ENCODE data around the gene KIAA1614.
A peak's percentile ranks its signal among the peaks of the same experiment; 100 is the strongest.

Gene KIAA1614

GRCh38 chr1:180912801-180913565 is at the start of gene KIAA1614:
TSS of gene KIAA1614 (plus strand) at chr1:180912897. CDS start at chr1:180913244, 347 bp downstream.
- peak; percentile 75 for DNase-seq (ENCODE audit: low read depth)

DNA sequence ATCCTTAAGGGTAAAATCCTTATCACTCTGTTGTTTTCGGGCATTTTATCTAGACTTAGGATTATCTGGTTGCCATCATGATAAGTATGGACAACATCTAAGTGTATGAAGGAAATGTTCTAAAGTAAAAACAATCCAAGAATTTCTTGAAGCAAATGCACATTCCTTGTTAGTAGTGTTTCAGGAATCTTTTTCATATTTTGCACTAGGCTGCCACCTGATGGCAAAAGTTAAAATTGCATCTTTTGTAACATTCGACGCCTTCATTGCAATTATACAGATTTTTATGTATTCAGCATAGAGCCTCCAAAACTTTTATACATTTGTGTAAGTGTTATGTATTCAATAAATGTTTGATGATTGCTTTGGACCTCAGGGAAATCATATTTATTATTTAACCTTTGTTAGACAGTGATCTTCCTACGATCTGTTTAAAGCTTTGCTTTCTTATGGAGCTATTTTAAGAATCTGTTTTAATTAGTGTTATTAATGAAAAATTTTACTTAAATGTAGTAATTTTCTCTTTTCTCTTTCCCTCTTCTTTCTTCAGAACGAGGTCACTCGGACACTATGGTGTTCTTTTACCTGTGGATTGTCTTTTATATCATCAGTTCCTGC is 49.4 kb upstream of the KIAA1614 start:
- DNase-seq (ENCODE audit: low read depth) = peak; percentile 32

- DNase-seq (ENCODE audit: low read depth) = peak; percentile 54
Observed at GRCh38 chr1:180881806-180882509, 30.7 kb upstream of the KIAA1614 start.

DNA sequence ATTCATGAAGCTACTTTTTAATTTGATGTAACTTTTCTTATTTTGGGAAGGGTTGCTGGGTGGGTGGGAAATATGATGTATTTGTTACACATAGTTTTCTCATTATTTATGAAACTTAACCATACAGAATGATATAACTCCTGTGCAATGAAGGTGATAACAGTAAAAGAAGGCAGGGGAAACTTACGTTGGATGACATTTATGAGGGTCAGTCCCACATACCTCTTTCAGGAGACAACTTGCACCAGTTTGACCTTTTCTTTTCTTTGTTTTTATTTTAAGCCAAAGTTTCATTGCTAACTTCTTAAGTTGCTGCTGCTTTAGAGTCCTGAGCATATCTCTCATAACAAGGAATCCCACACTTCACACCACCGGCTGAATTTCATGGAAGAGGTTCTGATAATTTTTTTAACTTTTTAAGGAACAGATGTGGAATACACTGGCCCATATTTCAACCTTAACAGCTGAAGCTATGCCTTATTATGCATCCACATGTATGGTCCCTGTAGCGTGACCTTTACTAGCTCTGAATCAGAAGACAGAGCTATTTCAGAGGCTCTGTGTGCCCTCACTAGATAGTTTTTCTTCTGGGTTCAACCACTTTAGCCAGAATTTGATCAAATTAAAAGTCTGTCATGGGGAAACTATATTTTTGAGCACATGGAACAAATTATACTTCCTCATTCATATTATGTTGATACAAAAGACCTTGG is 28.0 kb upstream of the KIAA1614 start:
- no peak for DNase-seq (ENCODE audit: low read depth)

- DNase-seq (ENCODE audit: low read depth) = no peak
Observed at GRCh38 chr1:180886338-180886737, 26.4 kb upstream of the KIAA1614 start.

DNA sequence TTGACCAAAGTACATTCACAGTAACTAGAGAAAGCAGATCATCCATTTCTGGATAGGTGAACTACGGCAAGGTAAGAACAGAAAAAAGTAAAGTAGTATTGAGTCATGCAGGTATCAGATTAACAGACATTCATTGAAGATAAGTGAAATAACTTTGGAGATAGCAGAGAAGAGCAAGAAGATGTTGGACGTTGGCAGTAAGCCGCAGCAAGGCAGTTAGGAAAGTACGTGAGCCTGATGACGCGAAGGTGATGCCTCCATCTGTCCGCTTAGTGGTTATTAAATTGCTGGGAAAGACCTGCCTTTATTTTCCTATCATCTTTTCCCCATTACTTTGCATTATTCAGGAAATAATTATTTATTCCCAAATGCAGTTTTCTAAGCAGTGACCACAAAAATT is 24.9 kb upstream of the KIAA1614 start:
- DNase-seq (ENCODE audit: low read depth) = no peak

DNA sequence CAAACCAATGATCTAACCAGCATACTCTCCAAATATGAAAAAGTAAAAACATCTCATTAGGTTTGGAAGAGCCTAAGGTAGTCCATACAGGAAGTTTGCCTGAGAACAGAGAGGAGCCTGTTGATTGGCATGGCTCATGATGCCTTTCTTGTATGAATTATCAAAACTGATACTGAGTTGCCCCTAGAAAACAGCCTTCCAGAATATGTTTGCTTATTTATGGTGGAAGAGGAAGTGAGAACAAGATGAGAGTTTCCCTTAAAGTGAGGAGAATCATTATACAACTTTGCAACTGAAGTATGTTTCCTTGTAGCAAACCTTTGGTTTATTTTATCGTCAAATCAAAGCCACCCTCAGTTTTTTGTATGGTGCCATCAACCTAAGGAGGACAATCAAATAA is 23.8 kb upstream of the KIAA1614 start:
- no peak for DNase-seq (ENCODE audit: low read depth)

GRCh38 chr1:180889325-180889724 is 23.4 kb upstream of the KIAA1614 start:
- no peak for DNase-seq (ENCODE audit: low read depth)

DNA sequence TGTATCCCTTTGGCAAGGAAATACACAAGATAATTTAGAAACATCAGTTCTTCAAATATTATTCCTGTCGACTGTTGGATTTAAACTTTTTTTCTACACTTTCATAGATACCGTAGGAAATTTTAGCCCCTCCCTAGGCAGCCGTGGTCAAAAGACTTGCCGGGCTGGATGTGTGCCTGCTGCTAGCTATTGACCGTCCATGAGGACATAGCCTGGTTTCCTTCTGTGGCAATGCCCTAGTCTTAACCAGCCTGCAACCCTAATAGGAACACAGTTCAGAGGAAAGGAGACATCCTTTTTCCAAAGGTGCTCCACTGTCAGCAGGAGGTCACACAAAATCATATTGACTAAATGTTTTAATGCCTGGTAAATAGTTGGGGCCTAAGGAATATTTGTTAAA is 20.4 kb upstream of the KIAA1614 start:
- no peak for DNase-seq (ENCODE audit: low read depth)

GRCh38 chr1:180892675-180893074 is 20.0 kb upstream of the KIAA1614 start:
- DNase-seq (ENCODE audit: low read depth) = no peak

DNA sequence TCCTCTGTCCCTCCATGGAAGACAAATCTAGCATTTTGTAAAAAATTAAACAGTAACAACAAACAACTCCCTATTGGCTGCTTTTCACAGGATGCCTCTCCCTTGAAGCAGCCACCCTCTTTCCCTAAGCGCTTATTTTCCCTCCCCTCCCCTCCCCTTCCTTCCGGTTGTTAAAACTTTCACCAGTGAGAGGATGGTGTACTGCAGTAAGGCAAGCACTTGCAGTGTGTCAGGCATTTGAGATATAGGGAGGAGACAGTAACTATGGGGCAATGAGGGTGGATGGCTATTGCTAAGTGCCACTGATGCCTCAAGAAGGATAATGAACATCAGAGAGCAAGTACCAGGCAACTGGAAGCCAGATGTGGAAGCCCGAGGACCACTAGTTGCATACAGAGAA is 19.1 kb upstream of the KIAA1614 start:
- no peak for DNase-seq (ENCODE audit: low read depth)

DNA sequence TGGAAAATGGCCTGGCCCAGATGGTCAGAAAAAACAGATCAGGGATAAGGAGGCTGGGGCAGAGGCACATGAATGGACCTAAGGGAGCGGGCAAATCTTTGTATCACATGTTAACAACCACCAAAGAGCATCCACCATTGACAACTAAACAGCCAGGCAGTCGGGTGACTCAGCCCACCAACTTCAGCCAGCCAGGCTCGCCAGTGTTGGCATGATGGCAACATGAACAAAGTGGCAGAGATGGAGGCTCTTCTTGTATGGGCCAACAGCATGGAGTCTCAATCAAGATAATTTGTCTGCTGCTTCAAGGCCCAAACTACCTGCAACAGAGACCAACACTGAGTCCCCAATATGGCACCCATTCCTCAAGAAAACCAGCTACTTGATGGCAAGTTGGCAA is 16.5 kb upstream of the KIAA1614 start:
- DNase-seq (ENCODE audit: low read depth) = no peak

- DNase-seq (ENCODE audit: low read depth) = no peak
Observed at GRCh38 chr1:180898441-180899219, 14.1 kb upstream of the KIAA1614 start.

DNA sequence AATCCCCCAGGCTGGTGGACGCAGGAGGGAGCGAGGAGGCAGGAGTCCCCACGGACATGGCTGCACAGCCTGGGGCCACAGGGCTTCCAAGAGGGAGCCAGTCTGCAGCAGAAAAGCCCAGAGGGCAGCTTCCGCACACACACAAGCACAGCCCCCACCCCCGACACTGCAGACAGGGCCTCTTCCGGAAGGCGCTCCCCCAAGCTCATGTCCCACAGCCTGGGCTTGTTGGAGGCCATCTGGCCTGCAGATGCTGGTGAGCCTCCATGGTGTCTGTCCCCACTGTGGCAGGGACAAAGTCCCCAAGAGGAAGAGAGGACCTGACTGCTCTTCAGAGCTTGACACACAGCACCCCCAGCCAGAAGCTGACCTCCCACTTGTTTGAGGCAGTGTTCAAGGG is 13.4 kb upstream of the KIAA1614 start:
- DNase-seq (ENCODE audit: low read depth) = no peak

GRCh38 chr1:180901076-180901990 is 11.4 kb upstream of the KIAA1614 start:
- no peak for DNase-seq (ENCODE audit: low read depth)

GRCh38 chr1:180902541-180902940 is 10.2 kb upstream of the KIAA1614 start:
- no peak for DNase-seq (ENCODE audit: low read depth)

GRCh38 chr1:180905927-180906326 is 6.8 kb upstream of the KIAA1614 start:
- no peak for DNase-seq (ENCODE audit: low read depth)

- DNase-seq (ENCODE audit: low read depth) = no peak
Observed at GRCh38 chr1:180906511-180906910, 6.2 kb upstream of the KIAA1614 start.

- DNase-seq (ENCODE audit: low read depth) = no peak
Observed at GRCh38 chr1:180907313-180908055, 5.2 kb upstream of the KIAA1614 start.
